NB4 (cell line): ENCODE results near the gene SLC25A25.
"Not testable (repeated sequence)": the region's sequence is repeated elsewhere in the genome, so short reads cannot be mapped to it uniquely, and the experiment has no call there.

Experiments
- CTCF ChIP-seq: IDR thresholded peaks from one replicate; pipeline ENCODE4 v1.5.1; 2012; ENCODE audit warnings: low read depth, low read length
- MAX ChIP-seq: IDR thresholded peaks from 2 replicates; pipeline ENCODE4 v1.6.1; 2011; ENCODE audit warnings: low read depth, low read length
- MYC ChIP-seq: IDR thresholded peaks from 2 replicates; pipeline ENCODE4 v1.6.1; 2011; ENCODE audit warnings: low read depth, low read length
- POLR2A ChIP-seq: IDR thresholded peaks from 2 replicates; pipeline ENCODE4 v1.6.1; 2011; ENCODE audit warnings: mild to moderate bottlenecking; ENCODE audit not compliant: insufficient read length; ENCODE audit errors: extremely low read depth

- TF ChIP-seq CTCF, MAX, POLR2A, MYC: not testable (repeated sequence)
These were observed 22.6 kb upstream of the SLC25A25 start for GRCh38 chr9:128045409-128045808.
